HUES64 (cell line): Measurements from ENCODE around the gene KLC1.

ENCODE experiments used
- H3K27ac ChIP-seq: 2 replicates; pipeline ENCODE4 v1.7.0; 2013; ENCODE audit warnings: low read depth, low read length, inconsistent platforms
- H3K27me3 ChIP-seq: 2 replicates; pipeline ENCODE4 v1.6.1; 2013; ENCODE audit warnings: mild to moderate bottlenecking, low read length; ENCODE audit not compliant: insufficient read depth
- H3K36me3 ChIP-seq: 2 replicates; pipeline ENCODE4 v1.6.1; 2013; ENCODE audit warnings: mild to moderate bottlenecking, low read length; ENCODE audit not compliant: insufficient read depth
- H3K4me1 ChIP-seq: 2 replicates; pipeline ENCODE4 v1.6.1; 2013; ENCODE audit warnings: mild to moderate bottlenecking, low read length, moderate library complexity; ENCODE audit not compliant: insufficient read depth
- H3K4me3 ChIP-seq: 2 replicates; pipeline ENCODE4 v1.5.1; 2013; ENCODE audit warnings: mild to moderate bottlenecking, low read length, moderate library complexity
- H3K9ac ChIP-seq: 2 replicates; pipeline ENCODE4 v1.6.1; 2013; ENCODE audit warnings: mild to moderate bottlenecking, low read depth, low read length
- H3K9me3 ChIP-seq: 2 replicates; pipeline ENCODE4 v1.6.1; 2013; ENCODE audit warnings: low read depth, low read length; ENCODE audit not compliant: insufficient read depth
- WGBS: fragments of 150-250, 120-280 bp; methylation state at CpG from one replicate; pipeline ENCODE4 v1.1.7; 2013; ENCODE audit warnings: missing lambda C conversion rate; 5-methylcytosine and 5-hydroxymethylcytosine counted together

Gene KLC1

DNA sequence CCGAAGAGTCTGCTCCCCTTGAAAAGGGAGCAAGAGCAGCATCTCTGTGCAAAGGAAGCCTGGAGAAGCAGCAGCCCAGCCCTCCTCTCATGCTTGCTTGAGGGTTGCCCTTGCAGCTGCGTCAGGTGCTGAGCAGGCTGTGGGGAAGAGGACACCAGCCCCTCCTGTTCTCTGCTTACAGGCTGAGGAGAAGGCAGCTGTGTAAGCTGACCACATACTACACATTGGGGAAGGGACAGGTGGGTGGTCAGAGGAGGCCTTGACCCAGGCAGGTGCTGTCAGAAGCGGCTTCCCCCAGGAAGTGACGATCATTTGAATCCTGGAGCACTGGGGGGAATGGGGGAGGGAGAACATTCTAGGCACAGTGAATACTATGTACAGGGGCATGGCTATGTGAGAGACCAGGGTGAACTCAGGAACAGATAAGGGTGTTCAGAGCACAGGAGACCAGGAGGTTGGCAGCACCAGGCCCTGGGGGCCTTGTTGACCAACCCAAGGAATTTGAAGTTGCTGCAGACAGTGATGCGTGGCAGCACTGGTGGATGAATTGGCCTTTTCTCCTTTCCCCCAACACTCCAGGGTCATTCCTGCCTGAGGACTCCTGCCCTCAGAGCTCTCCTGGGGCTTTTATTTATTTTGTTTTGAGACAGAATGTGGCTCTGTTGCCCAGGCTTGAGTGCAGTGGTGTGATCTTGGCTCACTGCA, 2.7 kb upstream of the KLC1 start:
- Histone ChIP-seq H3K27ac (no peak overlapping the region), H3K27me3 (no peaks in the 10 kb centered on the region), H3K9ac (no peak overlapping the region), H3K36me3 (0 out of 2 replicates have a peak, but pooled peaks cover under 1% of the 10 kb centered on the region), H3K4me1 (peaks cover 15% of the 10 kb centered on the region), H3K9me3 (no peaks in the 10 kb centered on the region), H3K4me3 (no peak overlapping the region)
- WGBS = 91% methylated on average over 5 of the region's 5 CpGs

DNA sequence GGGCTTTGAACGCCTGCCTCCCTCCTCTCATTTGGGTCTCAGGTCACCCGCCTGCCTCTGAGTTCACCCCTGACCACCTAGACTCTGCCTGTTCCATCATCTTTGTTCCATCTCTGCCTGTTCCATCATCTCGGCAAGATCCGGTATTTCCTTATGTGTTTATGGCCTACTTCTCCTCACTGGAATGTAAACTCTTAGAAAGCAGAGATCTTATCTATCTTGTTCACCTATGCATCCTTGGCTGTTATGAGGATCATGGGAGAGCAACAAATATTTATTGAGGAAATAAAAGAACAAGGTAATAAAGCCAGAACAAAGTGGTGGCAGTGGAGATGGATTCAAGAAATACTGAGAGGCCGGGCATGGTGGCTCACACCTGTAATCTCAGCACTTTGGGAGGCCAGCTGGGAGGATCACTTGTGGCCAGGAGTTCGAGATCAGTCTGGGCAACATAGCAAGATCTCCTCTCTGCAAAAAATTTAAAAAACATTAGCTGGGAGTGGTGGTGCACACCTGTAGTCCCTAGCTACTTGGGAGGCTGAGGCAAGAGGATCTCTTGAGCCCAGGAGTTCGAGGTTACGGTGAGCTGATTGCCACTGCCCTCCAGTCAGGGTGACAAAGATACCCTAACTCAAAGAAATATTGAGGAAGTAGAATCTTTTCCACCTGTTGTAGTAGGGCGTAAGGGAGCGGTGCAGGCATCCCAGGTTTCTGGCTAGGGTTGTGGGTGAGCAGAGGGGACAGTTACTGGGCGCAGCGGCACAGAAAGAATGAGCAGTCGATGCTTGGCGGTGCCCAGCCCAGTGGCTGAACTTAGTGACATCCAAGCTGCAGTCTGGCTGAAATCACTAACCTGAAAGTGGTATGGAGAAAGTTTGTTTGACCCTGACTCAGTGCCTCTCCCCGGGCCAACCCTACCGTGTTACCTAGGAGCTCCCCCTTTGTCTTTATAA, 1.7 kb upstream of the KLC1 start:
- Histone ChIP-seq H3K9me3 (no peaks in the 10 kb centered on the region), H3K4me3 (peak overlapping the region; percentile 97), H3K27me3 (no peaks in the 10 kb centered on the region), H3K4me1 (peaks cover 15% of the 10 kb centered on the region), H3K9ac (peak overlapping the region; percentile 95), H3K27ac (no peak overlapping the region), H3K36me3 (0 out of 2 replicates have a peak, but pooled peaks cover 6% of the 10 kb centered on the region)
- WGBS = 96% methylated on average over 14 of the region's 16 CpGs

DNA sequence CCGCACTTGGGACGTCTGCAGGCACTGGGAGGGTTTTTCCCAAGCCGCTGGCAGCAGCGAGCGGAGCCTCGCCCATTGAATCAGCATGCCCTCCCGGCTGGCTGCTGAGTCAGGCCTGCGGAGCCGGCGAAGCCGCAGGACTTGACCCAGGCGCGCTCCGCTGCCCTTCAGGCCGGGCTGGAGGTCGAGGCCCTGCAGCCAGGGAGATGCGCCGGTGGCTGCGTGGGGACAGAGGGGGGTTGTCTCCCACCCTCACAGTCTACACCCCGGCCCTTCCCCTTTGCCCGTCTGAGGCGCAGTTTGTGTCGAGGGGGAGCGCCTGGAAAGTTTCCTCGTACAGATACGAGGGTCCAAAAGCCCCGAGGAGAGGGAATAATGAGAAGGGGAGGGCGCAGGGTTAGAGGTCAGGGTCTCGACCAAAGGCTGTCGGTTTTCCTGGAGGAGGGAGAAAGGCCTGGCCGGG, 759 bp upstream of the KLC1 start:
- H3K4me1 ChIP-seq = peaks cover 15% of the 10 kb centered on the region
- no peaks in the 10 kb centered on the region for H3K9me3 ChIP-seq
- 11% methylated on average over 31 of the region's 31 CpGs for WGBS
- H3K36me3 ChIP-seq = 0 out of 2 replicates have a peak, but pooled peaks cover 6% of the 10 kb centered on the region
- no peaks in the 10 kb centered on the region for H3K27me3 ChIP-seq
- H3K4me3 ChIP-seq = peak overlapping the region; percentile 97
- peak overlapping the region; percentile 92 for H3K27ac ChIP-seq
- H3K9ac ChIP-seq = peak overlapping the region; percentile 95

DNA sequence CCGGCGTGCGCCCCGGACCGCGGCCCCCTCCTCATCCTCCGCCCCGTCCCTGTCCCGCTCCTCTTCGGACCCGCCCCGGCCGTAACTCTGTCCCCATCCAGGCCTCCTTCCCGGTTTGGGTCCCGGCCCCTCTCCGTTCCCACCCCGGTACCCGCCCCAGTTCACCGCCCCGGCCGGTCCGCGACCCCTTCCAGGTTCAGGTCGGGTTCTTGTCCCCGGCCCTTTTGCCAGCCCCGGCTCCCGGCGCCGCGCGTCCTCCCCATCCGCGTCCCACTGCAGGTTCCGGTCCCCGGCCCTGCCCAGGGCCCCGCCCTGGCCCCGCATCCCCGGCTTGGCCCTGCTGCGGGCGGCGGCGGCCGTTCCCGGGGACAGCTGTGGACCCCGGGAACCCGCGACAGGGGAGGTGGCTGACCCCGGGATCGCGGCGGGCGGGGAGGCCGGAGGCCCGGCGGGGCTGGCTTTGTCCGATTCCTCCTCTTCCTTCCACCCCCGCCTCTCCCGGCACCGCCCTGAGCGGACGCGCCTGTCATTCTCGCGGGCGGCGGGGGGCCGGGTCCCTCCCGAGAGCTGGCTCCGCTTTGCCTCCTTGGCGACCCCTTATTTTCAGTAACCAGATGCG, 601 bp downstream of the KLC1 start:
- Histone ChIP-seq H3K27me3 (no peaks in the 10 kb centered on the region), H3K9ac (peak overlapping the region; percentile 95), H3K27ac (peak overlapping the region; percentile 92), H3K36me3 (0 out of 2 replicates have a peak, but pooled peaks cover 6% of the 10 kb centered on the region), H3K9me3 (no peaks in the 10 kb centered on the region), H3K4me1 (peaks cover 15% of the 10 kb centered on the region), H3K4me3 (peak overlapping the region; percentile 97)
- WGBS = under 1% methylated on average over 71 of the region's 71 CpGs

DNA sequence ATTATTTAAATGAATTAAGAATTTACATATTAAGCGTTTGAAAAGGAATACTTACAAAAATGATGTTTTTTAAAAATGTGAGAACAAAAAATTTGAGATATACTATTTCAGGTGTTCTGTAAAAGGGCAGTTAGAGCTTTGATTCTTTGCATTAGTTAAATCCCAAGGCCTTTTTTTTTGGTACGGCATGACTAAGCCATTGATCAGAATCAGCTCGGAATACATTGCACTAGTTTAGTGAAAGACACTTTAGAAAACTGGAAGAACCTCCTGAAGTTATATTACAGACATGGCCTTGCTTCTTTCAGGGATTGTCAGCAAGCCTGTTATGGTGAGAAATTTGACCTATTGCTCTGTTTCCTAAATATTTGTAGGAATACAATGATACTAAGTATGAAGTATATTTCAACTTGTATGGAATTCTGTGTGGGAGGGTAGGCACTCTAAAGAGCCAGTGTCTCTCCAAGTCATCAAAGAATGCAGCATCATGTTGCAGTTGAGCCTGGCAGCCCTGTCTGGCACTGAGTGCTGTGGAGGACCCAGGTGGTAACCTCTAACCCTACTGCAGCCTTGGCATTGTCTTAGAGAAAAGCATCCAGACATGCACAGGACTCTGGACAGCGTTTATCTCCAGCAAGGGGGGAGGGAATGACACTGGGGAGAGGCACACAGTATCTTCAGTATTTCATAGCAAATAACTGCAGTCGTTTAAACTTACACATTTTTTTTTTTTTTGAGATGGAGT, 1.5 kb downstream of the KLC1 start:
- peaks cover 10% of the 10 kb centered on the region; the same call in 1 of the 2 replicates for H3K36me3 ChIP-seq
- H3K4me1 ChIP-seq = peaks cover 15% of the 10 kb centered on the region
- peak overlapping the region; percentile 95; the same call in 1 of the 2 replicates for H3K9ac ChIP-seq
- 58% methylated on average over 5 of the region's 5 CpGs for WGBS
- no peaks in the 10 kb centered on the region for H3K9me3 ChIP-seq
- peak overlapping the region; percentile 97 for H3K4me3 ChIP-seq
- no peaks in the 10 kb centered on the region for H3K27me3 ChIP-seq
- no peak overlapping the region for H3K27ac ChIP-seq

DNA sequence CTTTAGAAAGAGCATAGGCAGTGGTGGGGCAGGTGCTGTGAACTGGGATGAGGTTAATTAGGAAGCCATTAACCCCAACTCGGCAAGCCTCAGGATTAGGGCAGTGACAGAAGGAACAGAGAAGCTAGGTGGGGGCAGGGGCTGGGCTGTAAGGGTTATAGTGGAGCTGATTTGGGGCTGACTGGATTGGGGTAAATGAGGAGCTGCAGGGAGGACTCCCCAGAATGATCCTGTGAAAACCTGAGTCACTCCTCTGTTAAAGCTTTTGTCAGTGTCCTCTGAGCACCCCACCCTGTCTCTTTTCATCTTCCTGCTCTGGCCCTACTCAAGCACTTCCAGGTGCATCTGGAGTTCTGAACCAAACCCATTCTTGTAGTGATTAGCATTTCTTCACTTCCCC, 4.4 kb downstream of the KLC1 start:
- H3K36me3 ChIP-seq = peaks cover 10% of the 10 kb centered on the region
- no peak overlapping the region for H3K27ac ChIP-seq
- 81% methylated on average over 1 of the region's 1 CpG for WGBS
- no peak overlapping the region for H3K4me3 ChIP-seq
- no peak overlapping the region for H3K9ac ChIP-seq
- H3K4me1 ChIP-seq = peaks cover 9% of the 10 kb centered on the region
- H3K27me3 ChIP-seq = no peaks in the 10 kb centered on the region
- H3K9me3 ChIP-seq = no peaks in the 10 kb centered on the region

DNA sequence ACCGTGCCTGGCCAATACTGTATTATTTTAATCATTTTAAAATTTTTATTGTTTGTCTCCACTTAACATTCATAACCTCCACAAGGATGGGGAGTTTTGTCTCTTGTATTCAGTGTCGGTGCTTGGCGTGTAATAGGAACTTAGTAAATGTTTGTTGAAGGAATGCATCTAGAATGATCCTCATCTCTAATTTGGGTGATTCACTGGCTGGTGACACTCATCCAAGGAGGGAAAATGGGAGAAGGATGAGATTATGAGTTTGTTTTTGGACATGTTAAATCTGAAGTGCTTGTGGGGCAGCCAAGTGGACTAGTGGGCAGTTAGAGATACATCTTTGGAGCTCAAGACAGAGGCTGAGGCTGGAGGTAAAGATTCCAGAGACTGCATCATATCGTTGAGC, 5.1 kb downstream of the KLC1 start:
- Histone ChIP-seq H3K4me3 (no peak overlapping the region), H3K27me3 (no peaks in the 10 kb centered on the region), H3K9ac (no peak overlapping the region), H3K9me3 (no peaks in the 10 kb centered on the region), H3K27ac (no peak overlapping the region), H3K4me1 (peaks cover 9% of the 10 kb centered on the region), H3K36me3 (peaks cover 10% of the 10 kb centered on the region)
- WGBS = 91% methylated on average over 3 of the region's 4 CpGs

DNA sequence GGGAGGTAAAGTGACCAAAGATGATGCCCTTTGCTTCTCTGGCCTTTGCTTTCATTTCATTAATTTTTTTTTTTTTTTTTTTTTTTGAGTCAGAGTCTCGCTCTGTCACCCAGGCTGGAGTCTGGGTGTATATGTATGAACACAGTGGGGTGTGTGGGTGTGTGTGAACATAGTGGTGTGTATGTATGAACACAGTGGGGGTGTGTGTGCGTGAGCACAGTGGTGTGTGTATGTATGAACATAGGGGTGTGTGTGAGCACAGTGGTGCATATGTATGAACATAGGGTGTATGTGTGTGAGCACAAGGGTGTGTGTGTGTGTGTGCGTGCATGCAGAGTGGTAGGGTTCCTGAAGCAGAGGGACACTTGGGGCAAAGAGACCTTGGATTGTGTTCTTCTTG, 9.6 kb downstream of the KLC1 start:
- Histone ChIP-seq H3K9me3 (no peaks in the 10 kb centered on the region), H3K4me1 (no peaks in the 10 kb centered on the region), H3K27me3 (no peaks in the 10 kb centered on the region), H3K9ac (no peak overlapping the region), H3K27ac (no peak overlapping the region), H3K4me3 (no peak overlapping the region), H3K36me3 (peaks cover 4% of the 10 kb centered on the region)
- WGBS = 97% methylated on average over 3 of the region's 3 CpGs

DNA sequence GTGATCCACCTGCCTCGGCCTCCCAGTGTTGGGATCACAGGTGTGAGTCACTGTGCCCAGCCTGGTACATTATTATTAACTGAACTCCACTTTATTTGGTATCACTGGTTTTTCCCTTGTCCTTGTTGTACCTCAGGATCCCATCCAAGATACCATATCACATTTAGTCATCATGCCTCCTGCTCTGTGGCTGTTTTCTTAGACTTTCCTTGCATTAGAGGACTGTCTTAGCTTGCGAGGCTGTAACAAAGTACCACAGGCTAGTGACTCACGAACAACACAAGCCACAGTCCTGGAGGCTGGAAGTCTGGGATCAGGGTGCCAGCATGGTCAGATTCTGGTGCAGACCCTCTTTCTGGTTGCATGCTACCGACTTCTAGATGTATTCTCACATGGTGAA, 12.2 kb downstream of the KLC1 start:
- Histone ChIP-seq H3K4me1 (no peaks in the 10 kb centered on the region), H3K4me3 (no peak overlapping the region), H3K27me3 (no peaks in the 10 kb centered on the region), H3K9ac (no peak overlapping the region), H3K9me3 (no peaks in the 10 kb centered on the region), H3K36me3 (no peaks in the 10 kb centered on the region; the same call in 1 of the 2 replicates), H3K27ac (no peak overlapping the region)
- WGBS = 93% methylated on average over 4 of the region's 4 CpGs

DNA sequence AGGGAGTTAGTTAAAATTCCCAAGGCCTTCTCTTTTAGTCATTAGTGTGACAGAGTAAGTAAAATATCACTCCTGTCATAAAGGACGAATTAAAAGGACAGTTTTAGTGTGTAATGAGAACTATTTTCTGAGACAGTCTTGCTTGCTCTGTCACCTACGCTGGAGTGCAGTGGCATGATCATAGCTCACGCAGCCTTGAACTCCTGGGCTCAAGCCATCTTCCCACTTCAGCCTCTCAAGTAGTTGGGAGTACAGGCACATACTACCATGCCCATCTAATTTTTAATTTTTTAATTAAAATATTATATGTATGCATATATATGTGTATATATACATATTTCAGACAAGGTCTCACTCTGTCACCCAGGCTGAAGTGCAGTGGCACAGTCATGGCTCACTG, 17.2 kb downstream of the KLC1 start:
- Histone ChIP-seq H3K4me1 (no peaks in the 10 kb centered on the region), H3K36me3 (peaks cover 3% of the 10 kb centered on the region; the same call in 1 of the 2 replicates), H3K27me3 (no peaks in the 10 kb centered on the region), H3K27ac (no peak overlapping the region), H3K9me3 (no peaks in the 10 kb centered on the region), H3K4me3 (no peak overlapping the region), H3K9ac (no peak overlapping the region)
- 97% methylated on average over 3 of the region's 3 CpGs for WGBS
